OCI-LY3 (cell line): ENCODE measurements around the gene MLEC.

Experiments
- CTCF ChIP-seq: fragments of 200-600, 300-600 bp; sonication (generic); IDR thresholded peaks from 2 replicates; pipeline ENCODE4 v1.5.1; 2014; ENCODE audit warnings: antibody characterized with exemption, low read length, low read depth
- EZH2phosphoT487 ChIP-seq: fragments of 200-600 bp; shearing (Covaris generic); IDR thresholded peaks from 2 replicates; pipeline ENCODE4 v1.6.1; 2018; ENCODE audit warnings: antibody characterized with exemption, mixed run types, low read depth

DNA sequence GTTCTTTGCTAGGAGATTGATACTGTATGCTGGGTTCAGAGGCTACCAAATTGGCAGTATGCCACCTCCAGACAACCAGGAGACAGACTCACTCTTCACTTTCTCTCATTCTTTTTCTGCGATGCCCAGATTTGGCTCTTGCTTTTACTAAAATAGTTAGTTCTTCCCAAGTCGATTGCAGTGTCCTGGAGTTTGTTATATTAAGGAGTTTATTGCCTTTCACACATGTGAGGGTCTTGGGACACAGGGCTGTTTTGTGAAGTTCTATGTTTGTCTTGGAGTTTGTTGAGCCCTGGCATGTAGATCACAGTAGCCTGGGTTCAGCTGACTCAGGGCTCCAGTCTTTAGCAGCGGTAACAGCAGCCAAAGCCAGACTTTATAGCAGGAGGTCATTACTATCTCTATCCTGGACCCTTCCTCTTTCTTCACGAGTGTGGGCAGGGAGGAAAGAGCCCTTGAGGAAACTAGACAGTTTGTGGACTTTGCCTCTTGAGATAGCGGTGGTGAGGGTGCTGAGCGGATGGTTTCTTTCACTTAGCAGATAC lies 1.6 kb downstream of the MLEC start:
- TF ChIP-seq CTCF, result no peak
- TF ChIP-seq EZH2phosphoT487, result no peak
